K562 (cell line): ENCODE data around the gene DIPK1B. TPM values are rescaled to one million over a fixed set of nuclear protein-coding genes. Genes with fewer than 3 reads are reported as not detected.
"Not testable (repeated sequence)": the region's sequence is repeated elsewhere in the genome, so short reads cannot be mapped to it uniquely, and the experiment has no call there.

Source experiments
- ATAC-seq: fragments of 200-7000 bp; cut with Tn5 transposase; 3 replicates; pipeline ENCODE4 v1.9.1; 2020; ENCODE audit warnings: moderate library complexity
- BruUV-seq: library from RNA; stranded (reverse); fragments of 400-500 nt; replicated peaks from 2 replicates; lab custom pipeline; 2021; lab: Mats Ljungman, UMichigan
- CTCF ChIA-PET: fragments of 300-600 bp; formaldehyde crosslinking; extraction: SDS; loops from one replicate; lab custom pipeline; 2021; ENCODE audit warnings: low intra/inter-chr PET ratio; lab: Yijun Ruan, JAX
- POLR2A ChIA-PET: fragments of 300-600, 350-650 bp; sonication (Branson Sonifier 250); formaldehyde crosslinking; extraction: SDS; loops from one replicate; lab custom pipeline; 2021; ENCODE audit warnings: antibody characterized with exemption, inconsistent platforms; lab: Yijun Ruan, JAX
- DNase-seq, 4 experiments: peaks; one replicate each; pipeline versions ENCODE4 v3.0.0 to v3.0.0-alpha.2; 2011 to 2018; ENCODE audit warnings: low spot score in 3 of 4, mixed read lengths in 3 of 4; ENCODE audit errors: extremely low read depth in 1 of 4
- FAIRE-seq: peaks from 2 replicates; lab custom pipeline; 2011; peaks lifted over from hg19 to GRCh38; lab: Jason Lieb, UNC
- H2AFZ ChIP-seq: 2 replicates; pipeline ENCODE4 v1.6.0; 2011; ENCODE audit warnings: low read depth, low read length, control low read depth, inconsistent platforms
- H3K27ac ChIP-seq: fragments of 200-600 bp; 3 replicates; pipeline ENCODE4 v1.8.0; 2011; ENCODE audit warnings: low read depth, mild to moderate bottlenecking, control low read depth, inconsistent platforms, low read length, moderate library complexity, mixed read lengths; ENCODE audit errors: extremely low read depth
- H3K27me3 ChIP-seq, 2 experiments: fragments of 300-600 bp in 1 of 2; 2 replicates in 1 of 2; 3 replicates in 1 of 2; pipeline versions ENCODE4 v1.6.0 to v1.8.0; 2011; ENCODE audit warnings: inconsistent platforms in 2 of 2, low read length in 2 of 2, mild to moderate bottlenecking in 1 of 2, mixed read lengths in 1 of 2, moderate library complexity in 1 of 2; ENCODE audit not compliant: control insufficient read depth in 2 of 2, insufficient read depth in 2 of 2
- H3K36me3 ChIP-seq: fragments of 300-600 bp; 3 replicates; pipeline ENCODE4 v1.8.0; 2011; ENCODE audit warnings: mild to moderate bottlenecking, low read length, inconsistent platforms; ENCODE audit not compliant: control insufficient read depth, insufficient read depth
- H3K4me1 ChIP-seq, 2 experiments: fragments of 200-600 bp in 1 of 2; replicated peaks in 1 of 2; 2 replicates in 1 of 2; 3 replicates in 1 of 2; pipeline versions ENCODE4 v1.5.1 to v1.8.0; 2011; ENCODE audit warnings: inconsistent platforms in 2 of 2, low read length in 2 of 2, mild to moderate bottlenecking in 1 of 2, mixed read lengths in 1 of 2, moderate library complexity in 1 of 2; ENCODE audit not compliant: control insufficient read depth in 2 of 2, insufficient read depth in 2 of 2
- H3K4me2 ChIP-seq: 2 replicates; pipeline ENCODE4 v1.6.1; 2011; ENCODE audit warnings: low read length, control low read depth, inconsistent platforms, mixed read lengths; ENCODE audit not compliant: insufficient read depth
- H3K4me3 ChIP-seq: fragments of 200-600 bp; sonication (generic), shearing (Covaris generic); 2 replicates; pipeline ENCODE4 v1.5.1; 2016; ENCODE audit warnings: control low read depth, inconsistent platforms
- H3K79me2 ChIP-seq: fragments of 200-600 bp; 3 replicates; pipeline ENCODE4 v1.8.0; 2011; ENCODE audit warnings: low read length, inconsistent platforms; ENCODE audit not compliant: control insufficient read depth, insufficient read depth
- H3K9ac ChIP-seq, 2 experiments: 2 replicates each; pipeline versions ENCODE4 v1.6.0 to v1.6.1; 2011; ENCODE audit warnings: low read depth in 2 of 2, low read length in 2 of 2, control low read depth in 1 of 2, inconsistent platforms in 1 of 2, mild to moderate bottlenecking in 1 of 2, mixed read lengths in 1 of 2; ENCODE audit not compliant: insufficient read depth in 1 of 2
- H3K9me1 ChIP-seq: one replicate; pipeline ENCODE4 v1.6.0; 2011; ENCODE audit warnings: inconsistent platforms, mild to moderate bottlenecking, low read length, moderate library complexity; ENCODE audit not compliant: control insufficient read depth, insufficient read depth
- H3K9me3 ChIP-seq: replicated peaks from 2 replicates; pipeline ENCODE4 v1.5.1; 2011; ENCODE audit warnings: low read depth, low read length, inconsistent platforms; ENCODE audit not compliant: control insufficient read depth, insufficient read depth
- H4K20me1 ChIP-seq: replicated peaks from 2 replicates; pipeline ENCODE4 v1.6.1; 2011; ENCODE audit warnings: low read length, inconsistent platforms, mixed read lengths; ENCODE audit not compliant: control insufficient read depth, insufficient read depth
- CBFA2T2 ChIP-seq: fragments of 450-650 bp; conservative IDR thresholded peaks from 2 replicates; pipeline ENCODE4 v1.6.1; 2017; ENCODE audit warnings: mild to moderate bottlenecking
- CREB1 ChIP-seq, 2 experiments: sonication (generic) in 1 of 2; formaldehyde crosslinking in 1 of 2; IDR thresholded peaks; 2 replicates each; pipeline versions ENCODE4 v1.6.1 to v1.8.0; 2012 to 2022; ENCODE audit warnings: inconsistent platforms in 1 of 2, mild to moderate bottlenecking in 1 of 2, missing genetic modification reagents in 1 of 2, moderate library complexity in 1 of 2
- CREM ChIP-seq: IDR thresholded peaks from 2 replicates; pipeline ENCODE4 v1.6.1; 2014; ENCODE audit warnings: antibody characterized with exemption, low read depth
- TOE1 ChIP-seq, 2 experiments: fragments of 450-650 bp in 1 of 2; sonication (generic) in 1 of 2; formaldehyde crosslinking in 1 of 2; IDR thresholded peaks; 2 replicates each; pipeline versions ENCODE4 v1.7.1 to v1.8.0; 2016 to 2022; ENCODE audit warnings: borderline replicate concordance in 2 of 2, mild to moderate bottlenecking in 2 of 2, antibody characterized with exemption in 1 of 2, inconsistent platforms in 1 of 2, low read depth in 1 of 2, missing genetic modification reagents in 1 of 2, moderate library complexity in 1 of 2
- ZEB2 ChIP-seq: fragments of 450-650 bp; IDR thresholded peaks from 2 replicates; pipeline ENCODE4 v1.6.1; 2016
- ZFX ChIP-seq: sonication (generic); formaldehyde crosslinking; IDR thresholded peaks from 2 replicates; pipeline ENCODE4 v1.8.0; 2022; ENCODE audit warnings: mild to moderate bottlenecking, missing genetic modification reagents, moderate library complexity
- WGBS: fragments of 100-300 bp; shearing (Covaris generic); methylation state at CpG from one replicate; pipeline ENCODE4 v1.1.6; 2016; ENCODE audit warnings: low coverage, mixed read lengths; ENCODE audit not compliant: insufficient coverage; ENCODE audit errors: missing lambda C conversion rate; 5-methylcytosine and 5-hydroxymethylcytosine counted together
- in situ Hi-C: fragments of 300-500 bp; cut with MboI; formaldehyde crosslinking; loops from 4 replicates; pipeline ENCODE4 v1.15.0; 2018; ENCODE audit warnings: inconsistent platforms, mixed read lengths
- intact Hi-C: fragments of 100-400 bp; cut with micrococcal nuclease; formaldehyde crosslinking; loops from 2 replicates; pipeline ENCODE4 v1.14.2; 2022
- polyA plus RNA-seq, 8 experiments: library from polyadenylated mRNA; depleted of rRNA in 4 of 8; stranded (reverse) in 5 of 8; unstranded in 3 of 8; fragments of >200 nt; fragmentation: Nextera tagmentation in 2 of 8; fragmentation: Illumina TruSeq in 1 of 8; extraction: Ambion mirVana in 2 of 8; extraction: Trizol in 1 of 8; gene quantifications; 2 replicates each; pipeline versions ENCODE4 v1.2.1 to v1.2.3, GENCODE V29; 2011 to 2014; ENCODE audit warnings: inconsistent platforms in 1 of 8, missing spikeins in 1 of 8
- total RNA-seq, 7 experiments: library from RNA; depleted of rRNA in 6 of 7; stranded (reverse); fragments of >200 nt in 6 of 7; fragmentation: Illumina TruSeq in 2 of 7; extraction: Trizol in 2 of 7; gene quantifications; 2 replicates each; pipeline versions ENCODE4 v1.2.1 to v1.2.3, GENCODE V29; 2011 to 2021; ENCODE audit warnings: low replicate concordance in 1 of 7
- TF ChIP-seq, protein P1 (sequence below): fragments of 450-650 bp; IDR thresholded peaks from 2 replicates; pipeline ENCODE4 v1.6.1; 2016
- TF ChIP-seq, protein P2 (sequence below), 2 experiments: fragments of 450-650 bp; conservative IDR thresholded peaks; 2 replicates each; pipeline ENCODE4 v1.6.1; 2017; ENCODE audit warnings: mild to moderate bottlenecking in 2 of 2, moderate library complexity in 2 of 2

Gene DIPK1B
- total and polyA plus RNA-seq, 9 of the 15 experiments (the other 6 are each of a cell fraction or from before 2014, with no cell fraction given): 0.08 to 22.3 (median 5.9) TPM

DNA sequence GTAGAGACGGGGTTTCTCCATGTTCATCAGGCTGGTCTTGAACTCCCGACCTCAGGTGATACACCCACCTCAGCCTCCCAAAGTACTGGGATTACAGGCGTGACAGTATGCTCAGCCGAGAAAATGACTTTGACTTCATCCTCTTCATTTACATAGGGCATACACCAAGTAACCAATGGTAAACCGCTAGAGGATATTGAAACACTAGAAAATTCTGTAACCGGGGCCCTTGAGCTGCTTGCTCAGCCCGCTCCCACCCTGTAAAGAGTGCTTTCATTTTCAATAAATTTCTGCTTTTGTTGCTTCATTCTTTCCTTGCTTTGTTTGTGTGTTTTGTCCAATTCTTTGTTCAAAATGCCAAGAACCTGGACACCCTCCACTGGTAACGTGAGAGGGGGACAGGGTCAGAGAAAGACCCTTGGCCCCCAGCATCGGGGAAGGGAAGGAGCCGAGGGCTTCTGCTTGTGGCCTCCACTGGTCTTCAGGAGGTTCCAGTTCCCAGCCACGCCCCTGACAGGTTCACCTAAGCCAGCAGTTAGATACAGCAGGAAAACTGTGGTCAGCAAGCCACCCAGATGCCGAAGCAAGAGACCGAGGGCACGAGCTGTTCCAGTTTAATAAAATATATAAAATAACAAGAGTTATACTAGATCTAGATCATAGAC, 53.5 kb downstream of the DIPK1B start:
- in situ Hi-C loops, H4K20me1 ChIP-seq, H3K4me2 ChIP-seq, H3K9me3 ChIP-seq, H3K9me1 ChIP-seq, FAIRE-seq, H3K27me3 ChIP-seq, H3K36me3 ChIP-seq, BruUV-seq, ATAC-seq, H3K79me2 ChIP-seq, DNase-seq, H3K27ac ChIP-seq, H2AFZ ChIP-seq, H3K4me3 ChIP-seq: not testable (repeated sequence)
- WGBS: 59% methylated on average over 14 of the region's 14 CpGs
- Histone ChIP-seq H3K9ac (peak overlapping the region in 1 of 2 experiments; percentile 12; a peak in 1 of 4 replicates), H3K4me1 (peaks cover 16 to 57% of the 10 kb centered on the region in 2 experiments; a peak in 4 of 5 replicates)
- CTCF ChIA-PET: interaction anchor here (1.0 to 1.4 kb wide), 3 partner anchors 18 to 25 kb away, joined by 4 to 8 read pairs (median 4); partner anchors contain the start of gene TMEM141
- POLR2A ChIA-PET: interaction anchor here (1.0 to 1.2 kb wide), 3 partner anchors 9 to 19 kb away, joined by 3 to 5 read pairs (median 3); no protein-coding TSS in a partner anchor
- intact Hi-C loops: loop anchor here (1.0 kb wide), 1 partner anchor 18 kb away; no protein-coding TSS in a partner anchor

DNA sequence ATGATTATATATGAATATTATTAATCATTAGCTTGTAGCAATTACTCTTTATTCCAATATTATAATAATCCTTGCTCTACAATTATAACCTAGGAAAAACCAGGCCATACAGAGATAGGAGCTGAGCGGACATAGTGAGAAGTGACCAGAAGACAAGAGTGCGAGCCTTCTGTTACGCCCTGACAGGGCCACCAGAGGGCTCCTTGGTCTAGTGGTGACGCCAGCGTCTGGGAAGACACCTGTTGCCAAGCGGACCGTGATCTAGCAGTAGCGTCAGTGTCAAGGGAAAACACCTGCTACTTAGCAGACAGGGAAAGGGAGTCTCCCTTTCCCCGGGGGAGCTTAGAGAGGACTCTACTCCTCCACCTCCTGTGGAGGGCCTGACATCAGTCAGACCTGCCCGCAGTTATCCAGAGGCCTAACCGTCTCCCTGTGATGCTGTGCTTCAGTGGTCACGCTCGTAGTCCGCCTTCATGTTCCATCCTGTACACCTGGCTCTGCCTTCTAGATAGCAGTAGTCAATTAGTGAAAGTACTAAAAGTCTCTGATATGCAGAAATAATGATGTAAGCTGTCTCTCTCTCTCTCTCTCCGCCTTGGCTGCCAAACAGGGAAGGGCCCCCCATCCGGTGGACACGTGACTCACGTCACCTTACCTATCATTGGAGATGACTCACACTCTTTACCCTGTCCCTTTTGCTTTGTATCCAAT, 54.2 kb downstream of the DIPK1B start:
- BruUV-seq; H3K9ac ChIP-seq; H3K27ac ChIP-seq; H3K9me1 ChIP-seq; H3K9me3 ChIP-seq; in situ Hi-C loops; ATAC-seq; H3K79me2 ChIP-seq; H2AFZ ChIP-seq; H4K20me1 ChIP-seq; H3K4me3 ChIP-seq; H3K36me3 ChIP-seq; H3K27me3 ChIP-seq; TF ChIP-seq CREB1 (IDR thresholded peaks at IDR 0.05); TOE1 (CRISPR knock-in tag; IDR thresholded peaks at IDR 0.05; ENCODE audit: borderline replicate concordance, low read depth): not testable (repeated sequence)
- ChIA-PET POLR2A (interaction anchor here (0.9 to 1.2 kb wide), 4 partner anchors 8 to 40 kb away, joined by 3 to 5 read pairs (median 3); no protein-coding TSS in a partner anchor), CTCF (interaction anchor here (1.3 to 1.4 kb wide), 2 partner anchors 18 to 24 kb away, joined by 4 to 8 read pairs; partner anchors contain the start of gene TMEM141)
- DNase-seq: peak in 1 of 4 experiments; percentile 75
- intact Hi-C loops: loop anchor here (1.0 kb wide), 1 partner anchor 18 kb away; no protein-coding TSS in a partner anchor
- WGBS: 11% methylated on average over 9 of the region's 18 CpGs
- peaks cover 16 to 51% of the 10 kb centered on the region in 2 experiments; a peak in 4 of 5 replicates for H3K4me1 ChIP-seq
- H3K4me2 ChIP-seq: peak overlapping the region; percentile 37
- peak; percentile 86 for FAIRE-seq
- TF ChIP-seq CREM: 0 out of 2 replicates have a peak, but pooled peaks have one; percentile 34
- 0 out of 2 replicates have a peak, but pooled peaks have one; percentile 18 for TF ChIP-seq CREB1 (CRISPR knock-in tag; IDR thresholded peaks at IDR 0.05)
- TF ChIP-seq, protein P1, sequence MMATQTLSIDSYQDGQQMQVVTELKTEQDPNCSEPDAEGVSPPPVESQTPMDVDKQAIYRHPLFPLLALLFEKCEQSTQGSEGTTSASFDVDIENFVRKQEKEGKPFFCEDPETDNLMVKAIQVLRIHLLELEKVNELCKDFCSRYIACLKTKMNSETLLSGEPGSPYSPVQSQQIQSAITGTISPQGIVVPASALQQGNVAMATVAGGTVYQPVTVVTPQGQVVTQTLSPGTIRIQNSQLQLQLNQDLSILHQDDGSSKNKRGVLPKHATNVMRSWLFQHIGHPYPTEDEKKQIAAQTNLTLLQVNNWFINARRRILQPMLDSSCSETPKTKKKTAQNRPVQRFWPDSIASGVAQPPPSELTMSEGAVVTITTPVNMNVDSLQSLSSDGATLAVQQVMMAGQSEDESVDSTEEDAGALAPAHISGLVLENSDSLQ: peak; percentile 51; the same call in 1 of the 2 replicates
- TF ChIP-seq TOE1 (IDR thresholded peaks at IDR 0.05; ENCODE audit: borderline replicate concordance): peak; percentile 76
- peak; percentile 36; the same call in 1 of the 2 replicates for TF ChIP-seq ZFX (CRISPR knock-in tag)
- TF ChIP-seq, protein P2, sequence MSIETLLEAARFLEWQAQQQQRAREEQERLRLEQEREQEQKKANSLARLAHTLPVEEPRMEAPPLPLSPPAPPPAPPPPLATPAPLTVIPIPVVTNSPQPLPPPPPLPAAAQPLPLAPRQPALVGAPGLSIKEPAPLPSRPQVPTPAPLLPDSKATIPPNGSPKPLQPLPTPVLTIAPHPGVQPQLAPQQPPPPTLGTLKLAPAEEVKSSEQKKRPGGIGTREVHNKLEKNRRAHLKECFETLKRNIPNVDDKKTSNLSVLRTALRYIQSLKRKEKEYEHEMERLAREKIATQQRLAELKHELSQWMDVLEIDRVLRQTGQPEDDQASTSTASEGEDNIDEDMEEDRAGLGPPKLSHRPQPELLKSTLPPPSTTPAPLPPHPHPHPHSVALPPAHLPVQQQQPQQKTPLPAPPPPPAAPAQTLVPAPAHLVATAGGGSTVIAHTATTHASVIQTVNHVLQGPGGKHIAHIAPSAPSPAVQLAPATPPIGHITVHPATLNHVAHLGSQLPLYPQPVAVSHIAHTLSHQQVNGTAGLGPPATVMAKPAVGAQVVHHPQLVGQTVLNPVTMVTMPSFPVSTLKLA (conservative IDR thresholded peaks at IDR 0.05): 0 out of 4 replicates have a peak, but pooled peaks of 1 of the 2 experiments have one; percentile 30
- TF ChIP-seq ZEB2: peak; percentile 74; the same call in 1 of the 2 replicates
- peak; percentile 47 for TF ChIP-seq CBFA2T2
